Esophagus squamous epithelium (tissue), 5 donors: ENCODE results near the gene DTX3. TPM values are rescaled to one million over a fixed set of nuclear protein-coding genes. Genes with fewer than 3 reads are reported as not detected.

ENCODE experiments used
- DNase-seq: peaks from one replicate; lab custom pipeline; 2025; lab: John Stamatoyannopoulos, UW
- H3K27ac ChIP-seq, 4 donors: fragments of 200-600 bp; sonication (generic); one replicate each; pipeline ENCODE4 v1.5.1; 2016 to 2019; ENCODE audit warnings: mild to moderate bottlenecking in 1 of 4
- H3K27me3 ChIP-seq, 4 donors: fragments of 200-600 bp; sonication (generic); 1 replicate in 3 of 4; 2 replicates in 1 of 4; pipeline versions ENCODE4 v1.5.1 to v1.6.0; 2017 to 2021; ENCODE audit warnings: antibody characterized with exemption in 1 of 4
- H3K36me3 ChIP-seq, 3 donors: fragments of 200-600 bp; sonication (generic); one replicate each; pipeline ENCODE4 v1.5.1; 2016 to 2019
- H3K4me1 ChIP-seq, 3 donors: fragments of 200-600 bp; sonication (generic); one replicate each; pipeline ENCODE4 v1.5.1; 2017 to 2019
- H3K4me3 ChIP-seq, 4 donors: fragments of 200-600 bp; sonication (generic); 1 replicate in 3 of 4; 2 replicates in 1 of 4; pipeline ENCODE4 v1.5.1; 2016 to 2019; ENCODE audit warnings: mild to moderate bottlenecking in 2 of 4, moderate library complexity in 1 of 4
- H3K9me3 ChIP-seq, 3 donors: fragments of 200-600 bp; sonication (generic); one replicate each; pipeline ENCODE4 v1.5.1; 2016 to 2019
- POLR2A ChIP-seq, 4 donors: fragments of 450-650 bp; IDR thresholded peaks; one replicate each; pipeline ENCODE4 v1.6.1; 2017; ENCODE audit warnings: antibody characterized with exemption in 4 of 4, mild to moderate bottlenecking in 4 of 4, moderate library complexity in 3 of 4
- WGBS, 2 donors: methylation state at CpG; one replicate each; pipeline ENCODE4 v1.1.5; 2018; 5-methylcytosine and 5-hydroxymethylcytosine counted together
- intact Hi-C: fragments of 100-400 bp; cut with DNase I; formaldehyde crosslinking; loops from one replicate; pipeline ENCODE4 v1.15.0; 2022
- total RNA-seq, 4 donors: library from RNA; depleted of rRNA; stranded (reverse); fragments of >200 nt; gene quantifications; one replicate each; pipeline ENCODE4 v1.1.0, GENCODE V29; 2016
- TF ChIP-seq, protein P1 (sequence below), 6 experiments: fragments of 450-650 bp in 4 of 6; fragments of 200-600 bp in 2 of 6; sonication (generic) in 2 of 6; IDR thresholded peaks; one replicate each; pipeline ENCODE4 v1.5.1; 2016 to 2019; ENCODE audit warnings: antibody characterized with exemption in 6 of 6, mild to moderate bottlenecking in 4 of 6, moderate library complexity in 4 of 6
- donor health status: DM: yes; HTN: yes; CAD: no.

Gene DTX3
- total RNA-seq, 4 donors from 2014 or later, result 1.6 to 16.6 (median 5.6) TPM

DNA sequence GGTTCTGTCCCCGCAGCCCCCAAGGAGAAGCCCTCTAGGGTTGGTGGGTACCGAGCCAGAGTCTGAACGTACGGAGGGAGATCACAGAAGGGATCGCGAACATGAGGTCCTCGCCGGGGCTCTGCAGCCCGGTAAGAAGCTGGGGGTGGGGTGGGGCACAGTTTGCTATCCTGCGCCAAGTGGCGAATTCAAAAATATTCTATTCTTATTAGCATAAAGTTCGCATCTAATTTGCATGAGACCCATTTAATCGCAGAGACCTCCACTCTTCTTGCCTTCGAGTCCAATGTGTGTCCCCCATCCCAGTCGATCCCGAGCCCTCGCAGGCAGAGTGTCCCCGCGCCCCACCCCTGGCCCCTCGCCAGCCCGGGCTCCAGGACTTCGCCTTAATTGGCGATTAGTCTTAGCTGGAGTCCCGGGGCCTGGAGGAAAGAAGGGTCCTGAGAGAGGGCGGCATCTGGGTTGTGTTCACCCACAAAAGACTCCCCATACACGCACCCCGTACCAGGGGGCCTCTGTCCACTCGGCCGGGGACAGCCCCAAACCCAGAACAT is 6.0 kb downstream of the DTX3 start:
- peak overlapping the region; percentile 77 to 92 (median 86) for H3K27ac ChIP-seq
- peaks cover 11 to 57% (median 13%) of the 10 kb centered on the region in 3 donors for H3K4me1 ChIP-seq
- no peak for DNase-seq
- H3K27me3 ChIP-seq, result peaks cover 0 to 56% (median 0%) of the 10 kb centered on the region in 4 donors
- 40% methylated on average over 9 of the region's 29 CpGs; no CpG with 5 or more reads in 1 of the 2 donors for WGBS, 2 donors
- intact Hi-C loops, result no loop called here
- H3K9me3 ChIP-seq, result no peaks in the 10 kb centered on the region
- peak overlapping the region; percentile 45 to 75 (median 63) for H3K4me3 ChIP-seq
- TF ChIP-seq POLR2A (IDR thresholded peaks at IDR 0.05), result peak in 1 of 4 donors; percentile 23
- TF ChIP-seq, protein P1, sequence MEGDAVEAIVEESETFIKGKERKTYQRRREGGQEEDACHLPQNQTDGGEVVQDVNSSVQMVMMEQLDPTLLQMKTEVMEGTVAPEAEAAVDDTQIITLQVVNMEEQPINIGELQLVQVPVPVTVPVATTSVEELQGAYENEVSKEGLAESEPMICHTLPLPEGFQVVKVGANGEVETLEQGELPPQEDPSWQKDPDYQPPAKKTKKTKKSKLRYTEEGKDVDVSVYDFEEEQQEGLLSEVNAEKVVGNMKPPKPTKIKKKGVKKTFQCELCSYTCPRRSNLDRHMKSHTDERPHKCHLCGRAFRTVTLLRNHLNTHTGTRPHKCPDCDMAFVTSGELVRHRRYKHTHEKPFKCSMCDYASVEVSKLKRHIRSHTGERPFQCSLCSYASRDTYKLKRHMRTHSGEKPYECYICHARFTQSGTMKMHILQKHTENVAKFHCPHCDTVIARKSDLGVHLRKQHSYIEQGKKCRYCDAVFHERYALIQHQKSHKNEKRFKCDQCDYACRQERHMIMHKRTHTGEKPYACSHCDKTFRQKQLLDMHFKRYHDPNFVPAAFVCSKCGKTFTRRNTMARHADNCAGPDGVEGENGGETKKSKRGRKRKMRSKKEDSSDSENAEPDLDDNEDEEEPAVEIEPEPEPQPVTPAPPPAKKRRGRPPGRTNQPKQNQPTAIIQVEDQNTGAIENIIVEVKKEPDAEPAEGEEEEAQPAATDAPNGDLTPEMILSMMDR (IDR thresholded peaks at IDR 0.05), result no peak
- peaks cover 0 to 16% (median 0%) of the 10 kb centered on the region in 3 donors for H3K36me3 ChIP-seq

DNA sequence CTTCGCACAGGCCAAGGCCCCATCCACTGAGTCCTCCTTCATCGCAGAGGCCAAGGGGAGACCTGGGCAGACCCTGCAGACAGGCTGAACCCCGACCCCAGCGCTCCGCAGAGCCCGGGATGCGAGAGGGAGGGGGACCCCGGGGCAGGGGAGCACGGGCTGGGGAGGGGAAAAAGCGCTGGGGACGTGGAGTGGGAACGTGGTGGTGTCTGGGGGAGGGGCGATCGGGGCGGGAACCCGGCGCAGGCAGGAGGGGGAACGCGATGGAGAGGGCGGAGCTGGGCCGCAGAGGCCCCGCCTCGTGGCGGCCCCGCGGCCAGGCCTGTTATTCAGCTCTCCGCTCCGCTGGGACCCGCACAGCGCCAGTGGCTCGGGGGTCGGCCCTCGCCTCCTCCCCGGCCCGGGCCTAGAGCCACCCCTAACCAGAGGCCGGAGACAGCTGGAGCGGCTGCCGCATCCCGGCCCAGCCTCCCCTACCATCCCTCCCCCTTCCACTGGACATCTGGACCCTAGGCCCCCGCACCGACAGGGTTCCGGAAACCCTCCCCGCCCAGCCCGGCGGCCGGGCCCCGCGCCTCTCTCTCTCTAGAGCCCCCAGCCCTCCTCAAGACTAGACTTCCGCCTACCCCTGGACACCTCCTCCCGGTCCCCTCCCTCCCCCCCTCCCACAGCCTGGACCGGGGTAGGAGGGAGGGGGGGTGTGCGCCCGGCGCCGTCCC is 6.6 kb downstream of the DTX3 start, which contains the start of gene ARHGEF25:
Gene ARHGEF25, plus strand, starts transcription at position 328 of the 719 bp plus-strand sequence. CDS start 460 bp downstream, outside the sequence.
- intact Hi-C loops, result no loop called here

DNA sequence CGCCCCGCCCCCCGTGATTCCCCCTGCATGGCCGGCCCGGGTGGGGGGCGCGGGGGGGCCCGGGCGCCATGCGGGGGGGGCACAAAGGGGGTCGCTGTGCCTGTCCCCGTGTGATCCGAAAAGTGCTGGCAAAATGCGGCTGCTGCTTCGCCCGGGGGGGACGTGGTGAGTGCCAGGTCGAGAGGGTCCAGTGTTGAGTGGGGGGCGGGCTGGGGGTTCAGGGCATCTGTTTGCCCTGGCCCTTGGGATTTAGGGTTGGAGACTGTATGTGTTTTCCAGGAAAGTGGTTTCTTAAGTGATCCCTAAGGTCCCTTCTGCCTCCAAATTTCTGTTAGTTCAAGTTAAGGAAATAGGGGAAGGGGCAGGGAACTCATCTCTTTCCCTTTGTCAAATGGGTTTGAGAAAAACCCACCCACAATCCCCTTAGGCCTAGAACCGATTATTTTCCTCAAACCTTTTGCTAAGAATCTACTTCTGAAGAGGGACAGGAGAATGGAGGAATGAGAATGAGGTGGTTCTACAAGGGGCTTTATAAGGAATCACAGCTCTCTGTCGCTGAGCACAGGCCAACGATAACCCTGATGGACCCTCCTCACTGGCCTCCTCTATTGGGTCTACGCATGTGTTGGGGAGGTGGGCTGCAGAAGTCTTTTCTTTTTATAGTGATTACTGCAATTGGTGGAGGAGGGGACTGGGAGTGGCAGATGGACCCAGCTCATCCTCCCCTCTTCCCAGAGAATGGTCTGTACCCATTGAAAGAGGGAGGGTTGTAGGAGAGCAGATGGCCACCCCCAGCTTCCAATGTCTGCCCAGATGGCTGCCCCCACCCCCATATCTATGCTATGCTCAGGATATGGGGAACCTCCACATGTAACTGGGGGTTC is 7.4 kb downstream of the DTX3 start:
- intact Hi-C loops, result no loop called here
- H3K4me3 ChIP-seq, result peak overlapping the region; percentile 45 to 75 (median 63)
- WGBS, 2 donors, result 35 to 80% methylated on average over 1 to 7 of the region's 23 CpGs
- peaks cover 10 to 61% (median 11%) of the 10 kb centered on the region in 3 donors for H3K4me1 ChIP-seq
- peaks cover 0 to 18% (median 0%) of the 10 kb centered on the region in 3 donors for H3K36me3 ChIP-seq
- no peak for DNase-seq
- TF ChIP-seq, protein P1 (IDR thresholded peaks at IDR 0.05), result no peak
- TF ChIP-seq POLR2A (IDR thresholded peaks at IDR 0.05), result no peak
- H3K9me3 ChIP-seq, result no peaks in the 10 kb centered on the region
- peaks cover 0 to 66% (median 0%) of the 10 kb centered on the region in 4 donors for H3K27me3 ChIP-seq
- H3K27ac ChIP-seq, result peak overlapping the region; percentile 77 to 92 (median 86)

More for the DNA sequence above, 6.6 kb downstream of the DTX3 start, which contains the start of gene ARHGEF25:
- peak within 1 kb of the TSS; percentile 45 to 75 (median 63) for H3K4me3 ChIP-seq
- 1 to 5% methylated on average over 11 to 17 of the region's 55 CpGs for WGBS, 2 donors
- peak in 1 of 4 donors; percentile 65 for TF ChIP-seq POLR2A (IDR thresholded peaks at IDR 0.05)
- TF ChIP-seq, protein P1 (IDR thresholded peaks at IDR 0.05), result no peak
- H3K27ac ChIP-seq, result peak within 1 kb of the TSS; percentile 77 to 92 (median 86)
- peaks cover 9 to 57% (median 10%) of the 10 kb centered on the region in 3 donors for H3K4me1 ChIP-seq
- no peak for DNase-seq
- peaks cover 0 to 22% (median 0%) of the 10 kb centered on the region in 3 donors for H3K36me3 ChIP-seq
- peaks cover 0 to 58% (median 0%) of the 10 kb centered on the region in 4 donors for H3K27me3 ChIP-seq
- no peaks in the 10 kb centered on the region for H3K9me3 ChIP-seq

DNA sequence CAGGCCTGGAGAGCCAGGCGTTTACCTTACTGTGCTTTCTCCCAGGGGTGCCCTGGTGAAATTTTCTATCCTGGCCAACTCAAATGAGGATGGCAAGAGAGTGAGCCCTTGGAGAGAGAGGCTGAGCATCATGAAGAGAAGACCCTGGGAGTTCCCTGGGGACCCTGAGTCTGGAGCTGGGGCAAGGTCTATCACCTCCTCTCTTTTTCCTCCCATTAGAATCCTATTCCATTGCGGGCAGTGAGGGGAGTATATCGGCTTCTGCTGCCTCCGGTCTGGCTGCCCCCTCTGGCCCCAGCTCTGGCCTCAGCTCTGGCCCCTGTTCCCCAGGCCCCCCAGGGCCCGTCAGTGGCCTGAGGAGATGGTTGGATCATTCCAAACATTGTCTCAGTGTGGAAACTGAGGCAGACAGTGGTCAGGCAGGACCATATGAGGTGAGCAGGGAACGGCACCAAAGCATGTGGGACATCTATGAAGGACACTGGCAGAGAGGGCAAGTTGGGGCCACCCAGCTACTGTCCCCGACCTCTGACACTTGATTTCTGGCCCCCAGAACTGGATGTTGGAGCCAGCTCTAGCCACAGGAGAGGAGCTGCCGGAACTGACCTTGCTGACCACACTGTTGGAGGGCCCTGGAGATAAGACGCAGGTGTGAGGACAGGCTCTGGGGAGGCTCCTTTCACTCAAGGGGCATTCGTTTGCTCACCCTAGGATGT is 8.2 kb downstream of the DTX3 start:
- no peak for DNase-seq
- no peak for TF ChIP-seq POLR2A (IDR thresholded peaks at IDR 0.05)
- TF ChIP-seq, protein P1 (IDR thresholded peaks at IDR 0.05), result no peak
- intact Hi-C loops, result no loop called here
- H3K36me3 ChIP-seq, result peaks cover 0 to 12% (median 0%) of the 10 kb centered on the region in 3 donors
- H3K4me3 ChIP-seq, result no peak overlapping the region
- H3K27me3 ChIP-seq, result peaks cover 0 to 74% (median 0%) of the 10 kb centered on the region in 4 donors
- H3K4me1 ChIP-seq, result peaks cover 10 to 61% (median 11%) of the 10 kb centered on the region in 3 donors
- H3K9me3 ChIP-seq, result no peaks in the 10 kb centered on the region
- 82 to 94% methylated on average over 6 to 7 of the region's 10 CpGs for WGBS, 2 donors
- no peak overlapping the region for H3K27ac ChIP-seq
